ENCODE measurements around the gene PTPN6. TPM values are rescaled to one million over a fixed set of nuclear protein-coding genes. Genes with fewer than 3 reads are reported as not detected.

PTPN6 gene
- total and polyA plus RNA-seq, 9 of the 15 experiments (the other 6 are each of a cell fraction or from before 2014, with no cell fraction given), result 1.5 to 5.1 (median 3.9) TPM

GRCh38 chr12:6943722-6944380 lies 7.3 kb upstream of the PTPN6 start, which contains the start of the genes C12orf57 and RNU7-1 (continued):
- TF ChIP-seq ZBTB40 (IDR thresholded peaks at IDR 0.05) (peak; percentile 81), ZBTB40 (CRISPR knock-in tag; IDR thresholded peaks at IDR 0.05) (no peak), ELF4 (CRISPR knock-in tag; IDR thresholded peaks at IDR 0.05) (peak; percentile 97), ELF2 (CRISPR knock-in tag; IDR thresholded peaks at IDR 0.05) (peak; percentile 90), RAD51 (IDR thresholded peaks at IDR 0.05; ENCODE audit: borderline replicate concordance, low read depth) (no peak), MYNN (IDR thresholded peaks at IDR 0.05) (peak; percentile 69), MYNN (CRISPR knock-in tag; IDR thresholded peaks at IDR 0.05) (no peak), HIVEP1 (CRISPR knock-in tag; IDR thresholded peaks at IDR 0.05) (no peak), KLF10 (CRISPR knock-in tag; IDR thresholded peaks at IDR 0.05) (peak; percentile 96), ZNF41 (CRISPR knock-in tag; conservative IDR thresholded peaks at IDR 0.05) (peak; percentile 89), NCOA4 (IDR thresholded peaks at IDR 0.05; ENCODE audit: partially characterized antibody) (peak; percentile 82), ZC3H8 (IDR thresholded peaks at IDR 0.05) (peak; percentile 98), CGGBP1 (CRISPR knock-in tag; IDR thresholded peaks at IDR 0.05) (peak; percentile 99), ZBTB12 (CRISPR knock-in tag; IDR thresholded peaks at IDR 0.05) (peak; percentile 52; the same call in 1 of the 2 replicates), POLR2AphosphoS5 (IDR thresholded peaks at IDR 0.05; ENCODE audit: control insufficient read depth, insufficient read depth, low read depth, low read length) (peak; percentile 100), ZNF174 (CRISPR knock-in tag; IDR thresholded peaks at IDR 0.05) (peak; percentile 77; the same call in 1 of the 2 replicates), HMG20B (CRISPR knock-in tag; IDR thresholded peaks at IDR 0.05) (peak; percentile 97), GABPB2 (CRISPR knock-in tag; conservative IDR thresholded peaks at IDR 0.05) (peak; percentile 95)

Measured in K562 (cell line).